GM18907 (cell line): ENCODE measurements around the gene CD28.

ENCODE experiments used
- ATAC-seq: cut with Tn5 transposase; IDR thresholded peaks from one replicate; pipeline ENCODE4 v1.9.1; 2021; ENCODE audit warnings: mild to moderate bottlenecking, moderate library complexity; ENCODE audit not compliant: unreplicated experiment

CD28 gene

GRCh38 chr2:203706403-203706802 lies at the start of gene CD28:
Gene CD28, plus strand, starts transcription at chr2:203706639. Its CDS starts 58 bp downstream, at chr2:203706697.
- peak; percentile 98 for ATAC-seq

DNA sequence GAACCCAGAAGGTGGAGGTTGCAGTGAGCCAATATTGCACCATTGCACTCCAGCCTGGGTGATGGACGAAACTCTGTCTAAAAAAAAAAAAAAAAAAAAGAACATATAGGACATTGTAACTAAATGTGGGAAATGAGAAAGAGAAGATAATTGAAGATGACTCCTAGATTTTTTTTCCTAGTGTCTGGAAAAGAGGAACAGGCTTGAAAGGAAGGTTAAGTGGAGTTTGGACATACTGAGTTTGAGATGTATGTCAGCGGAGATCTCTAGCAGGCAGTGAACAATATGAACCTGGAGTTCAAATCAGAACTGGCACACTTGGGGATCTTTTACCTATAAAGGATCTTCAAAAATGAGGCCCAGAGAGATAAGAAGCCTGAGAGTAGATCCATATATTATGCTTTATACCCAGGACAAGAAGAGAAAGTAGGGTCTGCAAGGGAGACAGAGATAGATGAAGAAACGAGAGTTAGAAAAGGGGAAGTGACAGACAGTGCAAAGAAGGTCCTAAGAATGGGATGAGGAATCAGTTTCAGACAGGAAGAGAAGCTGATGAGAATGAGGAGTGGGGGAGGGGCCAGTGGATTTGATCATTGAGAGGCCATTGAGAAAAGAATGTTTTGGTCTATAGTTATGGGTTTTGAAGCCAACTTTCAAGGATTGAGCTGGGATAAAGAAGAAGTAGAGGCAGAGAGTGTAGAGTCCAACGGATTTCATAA lies 46.9 kb upstream of the CD28 start:
- peak; percentile 73 for ATAC-seq

DNA sequence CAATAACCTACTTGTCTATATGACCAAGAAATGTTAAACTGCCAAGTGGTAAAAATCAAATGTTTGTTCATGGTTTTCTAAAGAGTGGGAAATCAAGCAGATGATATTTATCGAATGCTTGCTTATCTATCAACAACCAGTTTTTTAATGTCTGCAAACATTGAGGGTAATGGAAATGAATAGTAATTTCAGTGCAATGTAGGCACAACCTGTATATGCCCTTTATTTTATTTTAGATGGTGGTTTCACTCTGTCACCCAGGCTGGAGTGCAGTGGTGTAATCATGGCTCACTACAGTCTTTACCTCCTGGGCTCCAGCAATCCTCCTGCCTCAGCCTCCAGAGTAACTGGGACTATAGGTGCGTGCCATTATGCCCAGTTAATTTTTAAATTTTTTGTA lies 46.0 kb upstream of the CD28 start:
- ATAC-seq, result no peak

- no peak for ATAC-seq
Observed at GRCh38 chr2:203661279-203661908, 45.0 kb upstream of the CD28 start.

- no peak for ATAC-seq
Observed at GRCh38 chr2:203662487-203662886, 44.0 kb upstream of the CD28 start.

DNA sequence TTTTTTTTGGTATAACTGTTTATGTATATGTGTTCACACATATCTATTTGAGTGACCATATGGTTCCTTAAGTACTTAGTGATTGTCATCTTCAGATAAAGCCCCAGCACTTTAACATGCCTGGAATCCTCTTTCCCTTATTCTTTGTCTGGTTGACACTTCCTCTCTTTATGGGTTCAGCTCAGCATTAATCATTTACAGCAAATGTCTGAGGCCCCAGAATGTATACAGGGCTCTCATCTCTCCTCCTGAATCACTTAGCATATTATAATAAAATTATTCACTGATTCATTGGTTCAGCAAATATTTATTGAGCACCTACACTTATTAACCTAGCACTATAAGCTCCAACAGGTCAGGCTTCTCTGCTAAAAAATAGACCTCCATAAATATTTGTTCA lies 43.5 kb upstream of the CD28 start:
- ATAC-seq, result no peak

- no peak for ATAC-seq
Observed at GRCh38 chr2:203664029-203664755, 42.2 kb upstream of the CD28 start.

DNA sequence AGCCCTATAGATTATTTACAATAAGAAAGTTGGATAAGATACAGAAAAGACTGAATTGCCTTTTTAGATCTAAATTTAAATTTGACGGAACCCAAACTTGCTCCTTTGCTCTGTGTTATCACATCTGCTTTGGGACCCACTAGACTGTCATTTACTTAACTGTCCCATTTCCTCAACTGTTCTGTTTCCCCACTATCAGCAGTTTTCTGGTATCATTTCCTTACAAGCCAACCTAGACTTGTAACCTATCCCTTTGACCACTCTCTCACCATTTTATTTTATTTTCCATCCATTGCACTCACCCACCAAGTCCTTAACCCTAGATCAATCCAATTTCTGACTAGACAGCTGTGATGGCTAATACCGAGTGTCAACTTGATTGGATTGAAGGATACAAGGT lies 38.6 kb upstream of the CD28 start:
- no peak for ATAC-seq

DNA sequence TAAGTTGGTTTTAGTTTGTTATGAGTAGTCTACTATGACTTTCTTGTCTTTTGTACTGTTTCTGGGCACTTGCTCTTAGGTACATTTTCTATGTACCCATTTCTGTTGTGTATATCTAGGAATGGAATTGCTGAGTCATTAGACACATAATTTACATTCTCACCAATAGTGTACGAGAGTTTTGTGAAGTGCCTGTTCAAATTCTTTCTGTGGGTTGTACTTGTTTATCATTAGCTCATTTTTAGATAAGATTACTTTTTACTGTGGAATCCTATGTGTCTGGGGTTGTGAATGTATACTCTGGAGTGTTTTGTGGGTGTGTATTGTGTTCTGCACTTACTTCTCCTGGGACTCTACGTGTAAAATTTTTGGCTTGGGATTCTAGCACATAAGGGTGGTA lies 36.6 kb upstream of the CD28 start:
- no peak for ATAC-seq

DNA sequence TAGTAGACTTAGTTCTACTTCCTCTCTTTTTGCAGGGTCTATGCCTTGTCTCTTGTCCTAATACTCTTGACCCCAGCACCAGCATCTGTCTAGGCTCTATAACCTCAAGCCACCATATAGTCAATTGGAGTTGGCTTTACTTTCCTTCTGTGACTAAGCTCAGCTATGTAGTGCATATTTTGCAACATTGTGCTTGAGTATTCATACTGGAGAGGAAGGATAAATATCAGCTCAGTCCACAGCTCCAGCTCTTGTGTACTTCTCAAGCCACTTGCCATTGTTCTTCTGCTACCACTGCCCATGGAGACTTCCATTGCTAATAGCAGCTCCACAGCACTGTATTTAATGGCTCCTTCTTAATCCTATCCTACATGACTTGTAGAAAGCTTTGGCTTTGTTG lies 35.5 kb upstream of the CD28 start:
- ATAC-seq, result no peak

GRCh38 chr2:203671876-203672275 lies 34.6 kb upstream of the CD28 start:
- no peak for ATAC-seq

DNA sequence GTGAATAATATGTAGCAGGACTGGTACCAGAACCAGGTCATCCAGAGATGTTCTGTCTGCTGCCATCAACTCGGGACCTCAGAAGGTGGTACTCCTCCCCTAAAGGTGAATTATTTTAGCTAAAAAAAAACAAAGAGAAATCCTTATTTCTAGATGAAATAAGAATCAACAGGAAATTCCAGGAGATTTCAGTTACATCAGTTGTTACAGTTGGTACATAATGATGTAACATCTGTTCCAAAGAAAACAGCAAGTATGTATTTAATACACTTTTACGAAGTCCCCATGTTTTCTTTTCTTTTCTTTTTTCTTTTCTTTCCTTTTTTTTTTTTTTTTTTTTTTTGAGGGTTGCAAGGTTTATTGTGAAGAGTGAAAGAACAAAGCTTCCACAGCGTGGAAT lies 33.6 kb upstream of the CD28 start:
- no peak for ATAC-seq

GRCh38 chr2:203673933-203674332 lies 32.5 kb upstream of the CD28 start:
- peak; percentile 99 for ATAC-seq

GRCh38 chr2:203675086-203675485 lies 31.4 kb upstream of the CD28 start:
- no peak for ATAC-seq

DNA sequence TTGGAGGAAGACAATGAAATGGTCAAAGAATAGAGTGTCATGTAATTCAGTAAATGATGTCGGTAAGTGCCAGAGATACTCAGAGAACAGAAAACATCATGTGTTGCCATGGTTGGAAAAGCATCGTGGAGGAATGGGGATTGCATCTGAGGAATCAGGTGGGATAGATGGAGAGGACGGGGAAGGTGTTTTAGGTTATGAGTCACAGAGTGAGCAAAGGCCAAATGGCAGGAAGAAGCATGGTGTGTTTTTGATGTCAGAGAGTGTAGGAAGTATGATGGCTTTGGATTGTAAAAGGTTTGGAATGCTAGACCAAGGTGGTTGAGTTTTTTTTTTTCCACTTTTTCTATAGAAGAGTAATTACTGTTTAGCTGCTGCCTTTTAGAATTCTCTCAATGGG lies 27.5 kb upstream of the CD28 start:
- no peak for ATAC-seq

GRCh38 chr2:203679401-203679800 lies 27.0 kb upstream of the CD28 start:
- ATAC-seq, result no peak

- no peak for ATAC-seq
Observed at GRCh38 chr2:203681978-203682377, 24.5 kb upstream of the CD28 start.

DNA sequence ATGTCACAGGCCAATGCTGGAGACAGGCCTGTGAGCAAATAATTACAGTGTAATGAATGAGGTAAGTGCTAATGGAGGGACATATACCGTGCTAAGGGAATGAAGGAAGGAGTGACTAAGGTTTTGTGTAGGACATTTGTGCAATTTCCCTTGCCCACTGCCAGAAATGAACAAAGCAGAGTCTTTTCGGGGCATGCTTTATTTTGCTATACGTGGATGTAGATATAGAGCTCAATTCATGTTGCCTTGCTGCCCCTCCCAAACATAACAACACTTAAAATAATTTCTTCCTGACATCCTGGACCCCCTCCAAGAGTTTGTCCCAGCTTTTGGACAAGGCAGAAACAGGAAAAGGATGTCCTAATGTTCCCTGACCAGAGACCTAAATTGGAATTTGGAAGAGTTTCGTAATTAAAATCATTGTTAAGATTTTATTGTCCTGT lies 23.7 kb upstream of the CD28 start:
- ATAC-seq, result no peak

GRCh38 chr2:203683421-203683820 lies 23.0 kb upstream of the CD28 start:
- no peak for ATAC-seq

DNA sequence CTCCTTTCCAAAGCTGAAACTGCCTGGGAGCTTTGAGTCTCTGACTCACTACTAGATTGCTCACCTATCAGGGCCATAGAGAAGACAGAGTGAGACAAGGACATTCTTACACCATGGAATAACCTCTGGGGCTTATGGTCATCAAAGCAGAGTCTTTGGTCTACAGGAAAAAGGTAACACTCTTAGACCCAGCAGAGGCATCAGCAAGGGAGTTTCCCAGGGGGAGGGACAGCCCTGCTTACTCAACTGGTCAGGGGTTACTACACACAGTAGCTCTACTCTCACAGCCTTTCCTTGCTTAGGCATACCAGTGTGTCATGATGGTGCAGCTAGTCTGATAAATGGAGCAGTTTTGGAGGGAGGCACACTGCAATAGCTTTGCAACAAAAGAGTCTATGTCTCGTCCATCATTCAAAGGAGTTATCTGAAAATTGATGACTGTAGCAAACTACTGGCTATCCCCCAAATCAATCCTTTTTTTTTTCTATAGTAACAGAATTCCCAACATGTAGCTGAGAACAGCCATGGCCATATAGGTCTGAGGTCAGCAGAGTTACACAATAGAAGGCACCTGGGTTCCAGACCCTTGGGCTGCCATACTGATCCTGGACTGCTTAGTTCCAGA lies 22.4 kb upstream of the CD28 start:
- ATAC-seq, result peak; percentile 82

- ATAC-seq, result no peak
Observed at GRCh38 chr2:203685081-203685621, 21.3 kb upstream of the CD28 start.
